K562 (cell line): ENCODE data around the gene INSIG1. TPM values are rescaled to one million over a fixed set of nuclear protein-coding genes. Genes with fewer than 3 reads are reported as not detected.

Experiments used
- AFF4 ChIP-seq: sonication (generic); formaldehyde crosslinking; IDR thresholded peaks from 2 replicates; pipeline ENCODE4 v1.8.0; 2023; ENCODE audit warnings: mild to moderate bottlenecking, missing genetic modification reagents
- C11orf30 ChIP-seq: fragments of 450-650 bp; IDR thresholded peaks from 2 replicates; pipeline ENCODE4 v1.6.1; 2016; ENCODE audit warnings: low read depth, mild to moderate bottlenecking
- CREB1 ChIP-seq, 2 experiments: sonication (generic) in 1 of 2; formaldehyde crosslinking in 1 of 2; IDR thresholded peaks; 2 replicates each; pipeline versions ENCODE4 v1.6.1 to v1.8.0; 2012 to 2022; ENCODE audit warnings: inconsistent platforms in 1 of 2, mild to moderate bottlenecking in 1 of 2, missing genetic modification reagents in 1 of 2, moderate library complexity in 1 of 2
- CREB3L1 ChIP-seq: fragments of 450-650 bp; IDR thresholded peaks from 2 replicates; pipeline ENCODE4 v1.6.1; 2014; ENCODE audit warnings: low read depth, mild to moderate bottlenecking, moderate library complexity, borderline replicate concordance
- FOXA3 ChIP-seq, 2 experiments: fragments of 450-650 bp in 1 of 2; sonication (generic) in 1 of 2; formaldehyde crosslinking; IDR thresholded peaks in 1 of 2; conservative IDR thresholded peaks in 1 of 2; 2 replicates each; pipeline versions ENCODE4 v1.4.0 to v1.8.0; 2020 to 2022; ENCODE audit warnings: mild to moderate bottlenecking in 2 of 2, missing genetic modification reagents in 1 of 2
- FUS ChIP-seq: fragments of 200-400 bp; formaldehyde crosslinking; optimal IDR thresholded peaks from 2 replicates; pipeline ENCODE3; 2017; ENCODE audit warnings: low read depth, low read length
- HCFC1 ChIP-seq: IDR thresholded peaks from 2 replicates; pipeline ENCODE4 v1.6.1; 2012; ENCODE audit warnings: low read depth, low read length, improper control_type of control experiment
- HMBOX1 ChIP-seq: sonication (generic); IDR thresholded peaks from 2 replicates; pipeline ENCODE4 v1.6.1; 2016
- HNRNPUL1 ChIP-seq: fragments of 200-400 bp; formaldehyde crosslinking; IDR thresholded peaks from 2 replicates; pipeline ENCODE4 v1.6.1; 2017; ENCODE audit warnings: low read length
- IFI16 ChIP-seq: fragments of 250-450 bp; sonication (Bioruptor Pico); IDR thresholded peaks from 2 replicates; pipeline ENCODE4 v2.1.2; 2022; ENCODE audit warnings: mild to moderate bottlenecking, inconsistent platforms
- KLF16 ChIP-seq: IDR thresholded peaks from 2 replicates; pipeline ENCODE4 v1.6.1; 2016; ENCODE audit warnings: antibody characterized with exemption
- MCM7 ChIP-seq, 2 experiments: fragments of 450-650 bp; IDR thresholded peaks; 2 replicates each; pipeline ENCODE4 v1.6.1; 2016 to 2018
- NR2C1 ChIP-seq, 2 experiments: fragments of 450-650 bp; IDR thresholded peaks; 2 replicates each; pipeline ENCODE4 v1.6.1; 2017; ENCODE audit warnings: mild to moderate bottlenecking in 2 of 2, antibody characterized with exemption in 1 of 2, inconsistent platforms in 1 of 2, missing compliant biosample characterization in 1 of 2, missing genetic modification characterization in 1 of 2
- PATZ1 ChIP-seq: fragments of 250-450 bp; sonication (Bioruptor Pico); IDR thresholded peaks from 2 replicates; pipeline ENCODE4 v1.5.0; 2020; ENCODE audit warnings: mild to moderate bottlenecking, borderline replicate concordance
- POLR2AphosphoS2 ChIP-seq: IDR thresholded peaks from 2 replicates; pipeline ENCODE4 v1.6.1; 2012; ENCODE audit warnings: low read length, improper control_type of control experiment
- PTRF ChIP-seq: fragments of 450-650 bp; IDR thresholded peaks from 2 replicates; pipeline ENCODE4 v1.6.1; 2016; ENCODE audit warnings: mild to moderate bottlenecking, missing genetic modification characterization, missing compliant biosample characterization
- STAT5B ChIP-seq: fragments of 250-450 bp; sonication (Bioruptor Pico); IDR thresholded peaks from 2 replicates; pipeline ENCODE4 v1.8.0; 2021; ENCODE audit warnings: mild to moderate bottlenecking, inconsistent platforms
- ZBTB2 ChIP-seq: fragments of 450-650 bp; IDR thresholded peaks from 2 replicates; pipeline ENCODE4 v1.6.1; 2016; ENCODE audit warnings: antibody characterized with exemption
- polyA plus RNA-seq, 8 experiments: library from polyadenylated mRNA; depleted of rRNA in 4 of 8; stranded (reverse) in 5 of 8; unstranded in 3 of 8; fragments of >200 nt; fragmentation: Nextera tagmentation in 2 of 8; fragmentation: Illumina TruSeq in 1 of 8; extraction: Ambion mirVana in 2 of 8; extraction: Trizol in 1 of 8; gene quantifications; 2 replicates each; pipeline versions ENCODE4 v1.2.1 to v1.2.3, GENCODE V29; 2011 to 2014; ENCODE audit warnings: inconsistent platforms in 1 of 8, missing spikeins in 1 of 8
- total RNA-seq, 7 experiments: library from RNA; depleted of rRNA in 6 of 7; stranded (reverse); fragments of >200 nt in 6 of 7; fragmentation: Illumina TruSeq in 2 of 7; extraction: Trizol in 2 of 7; gene quantifications; 2 replicates each; pipeline versions ENCODE4 v1.2.1 to v1.2.3, GENCODE V29; 2011 to 2021; ENCODE audit warnings: low replicate concordance in 1 of 7

Gene INSIG1
- total and polyA plus RNA-seq, 9 of the 15 experiments (the other 6 are each of a cell fraction or from before 2014, with no cell fraction given), result 57.1 to 787 (median 238) TPM

GRCh38 chr7:155297517-155298287, at the start of gene INSIG1 (continued):
- TF ChIP-seq NR2C1 (IDR thresholded peaks at IDR 0.05) (no peak), NR2C1 (tag; IDR thresholded peaks at IDR 0.05) (no peak), KLF16 (no peak), AFF4 (CRISPR knock-in tag) (no peak; the same call in 1 of the 2 replicates), IFI16 (CRISPR knock-in tag) (no peak), CREB1 (IDR thresholded peaks at IDR 0.05) (peak; percentile 92), CREB1 (CRISPR knock-in tag; IDR thresholded peaks at IDR 0.05) (peak; percentile 80), C11orf30 (no peak), FUS (no peak), MCM7 (IDR thresholded peaks at IDR 0.05) (no peak), PTRF (tag) (no peak), FOXA3 (CRISPR knock-in tag; conservative IDR thresholded peaks at IDR 0.05 in 1 of 2, IDR thresholded peaks at IDR 0.05 in 1 of 2) (no peak), HNRNPUL1 (no peak), CREB3L1 (no peak), POLR2AphosphoS2 (no peak; the same call in 1 of the 2 replicates), ZBTB2 (no peak), HCFC1 (peak; percentile 40), HMBOX1 (no peak), PATZ1 (CRISPR knock-in tag) (no peak), STAT5B (no peak)
